Hematopoietic multipotent progenitor cell treated with erythropoietin and hydrocortisone succinate and interleukin-3 and kit ligand, for 8 days (in vitro differentiated cells): Measurements from ENCODE around the gene HGS.

Source experiments
- DNase-seq: peaks from one replicate; pipeline ENCODE4 v3.0.0-alpha.2; 2015

Gene HGS

DNA sequence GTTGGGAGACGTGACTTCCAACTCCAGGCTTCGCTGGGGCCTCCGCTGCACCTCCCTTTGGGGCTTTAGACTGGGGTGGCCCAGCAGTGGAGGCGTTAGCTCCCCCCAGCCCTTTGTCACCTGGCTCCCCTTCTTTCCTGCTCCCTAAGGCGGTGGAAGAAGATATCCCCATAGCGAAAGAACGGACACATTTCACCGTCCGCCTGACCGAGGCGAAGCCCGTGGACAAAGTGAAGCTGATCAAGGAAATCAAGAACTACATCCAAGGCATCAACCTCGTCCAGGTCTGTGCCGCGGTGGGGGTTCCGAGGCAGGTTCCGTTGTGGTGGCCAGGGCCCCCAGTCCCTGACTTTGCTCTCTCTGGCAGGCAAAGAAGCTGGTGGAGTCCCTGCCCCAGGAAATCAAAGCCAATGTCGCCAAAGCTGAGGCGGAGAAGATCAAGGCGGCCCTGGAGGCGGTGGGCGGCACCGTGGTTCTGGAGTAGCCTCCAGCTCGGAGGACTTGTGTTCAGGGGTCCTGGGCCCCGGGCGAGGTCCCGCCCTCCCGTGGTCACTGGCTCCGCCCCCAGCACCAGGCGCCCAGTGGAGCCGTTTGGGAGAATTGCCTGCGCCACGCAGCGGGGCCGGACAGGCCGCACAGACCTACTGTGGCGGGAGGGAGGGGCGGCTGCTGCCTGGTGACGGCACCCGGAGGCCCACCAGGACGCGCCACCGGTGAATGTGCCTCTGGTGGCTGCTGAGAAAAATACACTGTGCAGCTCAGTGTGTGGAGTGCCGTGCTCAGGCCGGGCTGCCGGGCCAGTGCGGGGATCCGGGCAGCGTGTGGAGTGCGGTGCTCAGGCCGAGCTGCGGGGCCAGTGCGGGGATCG, 23.2 kb downstream of the HGS start:
- no peak for DNase-seq

DNA sequence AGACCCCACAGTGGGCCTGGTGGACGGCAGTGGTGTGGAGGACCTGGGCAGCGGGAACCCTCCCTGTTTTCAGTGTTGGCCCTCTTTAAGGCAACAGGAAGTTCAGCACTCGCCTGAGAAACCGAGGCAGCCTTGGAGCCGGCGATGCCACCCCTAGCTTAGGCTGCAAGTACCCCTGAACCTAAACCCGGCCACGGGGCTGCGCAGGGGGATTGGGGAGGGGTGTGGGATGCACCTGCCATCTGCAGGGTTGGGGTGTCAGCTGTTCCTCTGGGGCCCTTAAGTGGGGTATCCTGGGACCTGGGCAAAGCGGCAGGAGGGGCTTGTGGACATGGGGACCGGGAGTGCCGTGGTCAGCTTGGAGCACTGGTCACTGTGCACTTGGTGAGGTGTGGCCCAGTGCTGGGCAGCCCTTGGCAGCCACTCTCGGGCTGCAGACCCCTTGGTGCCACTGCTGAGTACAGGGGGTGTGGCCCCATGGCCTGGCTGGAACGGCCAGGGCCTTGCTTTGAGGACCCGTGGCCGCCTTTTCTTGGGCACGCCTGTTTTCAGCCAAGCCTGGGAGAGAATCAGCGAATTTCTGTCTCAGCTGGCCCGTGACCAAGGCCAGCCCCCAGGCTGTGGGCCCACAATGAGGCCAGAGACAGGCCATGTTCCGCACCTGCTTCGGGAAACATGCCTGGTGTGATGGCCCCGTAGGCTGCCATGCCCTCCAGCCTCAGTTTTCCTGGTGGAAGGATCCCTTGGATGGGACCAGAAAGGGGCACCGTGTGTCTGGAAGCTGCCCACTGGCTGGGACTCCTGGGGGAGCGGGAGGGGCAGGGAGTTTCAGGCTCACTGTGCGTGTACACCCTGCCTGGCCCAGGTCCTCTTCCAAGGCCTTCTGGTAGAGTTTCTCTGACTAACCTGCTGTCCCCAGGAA, 24.2 kb downstream of the HGS start:
- DNase-seq, result no peak

DNA sequence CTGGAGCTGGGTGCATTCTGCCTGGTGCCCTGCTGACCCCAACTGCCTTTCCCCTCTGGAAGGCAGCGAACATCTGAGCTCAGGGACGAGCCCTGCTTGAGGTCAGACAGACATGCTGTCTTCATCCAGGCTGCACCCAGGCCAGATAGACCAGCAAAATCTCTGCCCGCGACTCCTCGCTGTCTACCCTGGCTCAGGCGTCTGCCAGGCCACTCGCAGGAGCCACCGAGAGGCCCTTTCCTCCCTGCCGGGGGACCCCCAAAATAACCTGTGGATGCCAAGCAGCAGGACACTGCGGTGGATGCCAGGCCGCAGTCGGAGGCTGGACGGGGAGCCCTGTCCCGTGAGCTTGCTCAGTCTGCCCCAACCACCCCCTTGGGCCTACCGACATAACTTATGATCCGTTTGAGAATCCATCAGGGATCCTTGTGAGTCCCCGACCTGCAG, 25.0 kb downstream of the HGS start:
- no peak for DNase-seq

DNA sequence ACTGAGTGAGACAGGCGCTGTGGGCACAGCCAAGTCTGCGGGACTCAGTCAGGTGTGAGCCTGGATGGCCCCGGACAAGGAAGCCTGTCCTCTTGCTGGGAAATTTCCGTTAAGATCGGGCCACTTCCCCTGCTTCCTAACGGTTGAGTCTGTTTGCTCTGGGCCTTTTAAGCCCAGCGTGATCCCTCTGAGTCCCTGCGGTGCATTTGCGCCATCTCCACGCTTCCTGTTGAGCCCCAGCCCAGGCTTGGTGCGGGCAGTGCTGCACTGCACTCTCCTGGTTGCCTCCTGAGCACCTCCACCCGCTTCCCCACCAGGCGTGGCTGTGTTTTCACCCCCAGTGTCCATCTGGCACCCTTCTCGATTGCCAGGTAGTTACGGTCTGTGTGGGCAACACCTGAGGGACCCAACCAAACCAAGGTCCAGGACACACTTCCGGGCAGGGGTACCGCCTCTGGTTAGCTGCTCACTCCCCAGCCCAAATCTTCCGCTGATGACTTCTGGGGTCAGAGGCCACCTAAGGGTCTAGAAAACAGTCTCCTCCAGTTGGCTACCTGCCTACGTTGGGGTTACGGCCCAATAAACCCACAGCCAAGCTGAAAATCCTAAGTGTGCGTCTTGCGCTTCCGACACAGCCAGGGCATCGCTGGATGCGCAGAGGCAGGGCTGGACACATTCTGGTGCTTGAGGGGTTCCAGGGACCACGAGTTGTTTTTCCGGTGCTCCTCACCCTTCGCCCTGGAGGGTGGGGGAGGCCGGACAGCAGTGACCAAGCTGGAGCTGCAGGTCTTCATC, 26.9 kb downstream of the HGS start:
- DNase-seq, result peak; percentile 28

DNA sequence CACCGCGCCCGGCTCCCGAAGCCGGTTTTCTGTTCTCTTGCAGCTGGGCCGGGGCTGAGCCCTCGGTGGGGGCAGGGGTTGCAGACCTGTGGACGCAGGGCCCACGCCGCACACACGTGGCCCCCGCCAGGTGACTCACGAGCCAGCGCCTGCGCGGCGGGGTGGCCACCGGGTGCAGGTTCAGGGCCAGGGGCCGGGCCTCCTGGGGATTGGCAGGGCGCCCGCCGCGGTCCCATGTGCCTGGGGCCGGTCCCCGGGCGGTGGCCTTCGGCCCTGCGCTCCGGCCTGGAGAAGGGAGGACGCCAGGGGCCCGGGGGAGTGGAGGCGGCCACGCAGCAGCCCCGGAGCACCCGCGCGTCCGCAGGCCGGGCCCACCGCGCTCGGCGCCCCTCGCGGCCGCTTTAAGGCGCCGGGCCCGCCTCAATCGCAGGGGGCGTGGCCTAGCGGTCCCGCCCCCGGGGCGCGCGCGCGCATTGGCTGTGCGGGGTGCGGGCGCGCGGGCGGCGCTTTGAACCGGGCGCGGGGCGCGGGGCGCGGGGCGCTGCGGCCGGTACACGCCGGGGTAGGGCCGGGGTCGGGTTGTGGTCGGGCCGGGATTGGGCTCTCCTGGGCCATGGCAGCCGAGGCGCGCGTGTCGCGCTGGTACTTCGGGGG, 28.1 kb downstream of the HGS start, which contains the start of gene SLC25A10:
SLC25A10 (plus strand) TSS at position 471 of the 654 bp plus-strand sequence; CDS start at position 614, 143 bp downstream.
- peak; percentile 79 for DNase-seq

DNA sequence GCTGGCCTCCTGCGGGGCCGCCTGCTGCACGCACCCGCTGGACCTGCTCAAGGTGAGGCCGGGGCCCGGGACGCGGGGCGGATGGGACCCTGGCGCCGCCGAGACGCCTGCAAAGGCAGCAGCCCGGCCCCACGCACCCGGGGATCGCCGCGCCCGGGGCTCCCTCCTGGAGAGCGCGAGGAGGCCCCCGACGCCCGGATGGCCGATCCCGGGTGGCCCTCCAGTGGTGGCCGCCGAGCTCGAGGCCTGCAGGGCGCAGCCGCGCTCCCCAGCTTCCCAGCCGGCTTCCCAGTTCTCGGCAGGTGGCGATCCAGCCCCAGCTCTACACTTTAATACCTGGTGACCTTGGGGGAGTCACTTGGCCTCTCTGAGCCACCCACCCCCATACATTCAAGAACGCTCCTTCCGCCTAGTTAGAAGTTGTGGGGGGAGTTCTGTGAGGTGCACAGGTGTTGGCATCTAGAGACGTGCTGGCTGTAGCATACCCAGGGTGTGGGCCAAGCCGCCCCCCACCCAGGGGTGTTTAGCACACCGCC, 28.7 kb downstream of the HGS start:
- DNase-seq, result no peak

DNA sequence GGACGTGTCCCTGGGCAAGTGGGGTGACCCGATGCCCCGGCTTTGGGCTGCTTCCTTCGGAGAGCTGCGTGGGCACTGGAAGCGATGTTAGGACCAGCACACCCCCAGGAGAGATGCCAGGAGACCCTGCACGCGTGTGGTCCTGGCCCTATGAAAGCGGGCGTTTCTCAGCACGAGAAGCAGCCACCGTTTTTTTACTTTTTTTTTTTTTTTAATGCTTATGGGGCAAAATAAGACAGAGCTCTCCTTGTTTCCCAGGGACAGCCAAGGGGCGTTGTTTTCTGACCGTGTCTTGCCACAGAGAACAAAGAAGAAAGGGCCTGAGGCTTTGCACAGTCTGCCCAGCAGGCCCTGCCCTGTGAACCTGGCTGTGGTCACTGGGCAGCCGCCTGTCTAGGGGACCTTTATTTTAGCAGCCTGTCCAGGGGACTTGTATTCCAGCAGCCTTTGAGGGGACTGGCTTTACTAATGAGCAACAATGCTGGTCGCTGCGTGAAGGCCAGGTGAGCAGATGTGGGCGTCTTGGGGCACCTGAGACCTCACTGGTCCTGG, 29.3 kb downstream of the HGS start:
- DNase-seq, result no peak

DNA sequence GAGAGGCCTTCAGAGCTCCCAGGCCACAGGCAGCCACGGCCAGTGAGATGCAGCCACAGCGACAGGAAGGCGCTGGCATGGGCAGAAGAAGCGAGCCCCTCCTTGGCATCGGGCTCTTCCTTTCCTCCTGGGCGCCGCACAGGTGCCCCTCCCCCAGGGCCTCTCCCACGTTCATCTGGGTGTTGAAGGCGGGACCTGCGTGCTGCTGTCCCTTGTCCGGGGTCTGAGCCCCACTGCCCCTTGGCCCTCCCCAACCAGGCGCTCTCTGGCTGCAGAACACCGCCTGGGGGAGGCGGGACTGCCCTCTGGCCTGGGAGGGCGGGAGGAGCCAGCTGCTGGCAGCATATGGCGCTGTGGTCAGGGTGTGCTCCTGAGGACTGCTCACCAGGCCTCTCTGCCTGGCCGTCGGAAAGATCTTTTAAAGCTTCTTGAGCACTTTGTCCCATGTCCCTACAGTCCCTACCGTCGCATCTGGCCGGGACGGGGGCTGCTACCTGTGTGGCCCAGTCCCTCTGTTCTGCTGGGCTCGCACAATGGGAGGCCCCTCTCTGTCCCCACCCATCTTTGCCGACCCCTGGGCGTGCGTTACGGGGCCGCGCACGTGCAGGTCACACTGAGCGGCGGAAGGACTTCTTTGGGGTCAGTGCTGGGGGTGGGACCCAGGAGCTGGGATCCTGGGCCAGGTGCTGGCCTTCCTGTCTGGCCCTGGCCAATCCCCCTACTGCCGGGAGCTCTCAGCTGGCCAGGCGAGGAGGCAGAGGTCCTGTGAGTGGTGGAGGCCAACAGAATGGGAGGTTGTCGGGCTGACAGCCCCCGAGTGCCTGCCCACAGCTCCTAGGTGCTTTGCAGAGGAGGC, 30.0 kb downstream of the HGS start:
- DNase-seq, result peak; percentile 36

DNA sequence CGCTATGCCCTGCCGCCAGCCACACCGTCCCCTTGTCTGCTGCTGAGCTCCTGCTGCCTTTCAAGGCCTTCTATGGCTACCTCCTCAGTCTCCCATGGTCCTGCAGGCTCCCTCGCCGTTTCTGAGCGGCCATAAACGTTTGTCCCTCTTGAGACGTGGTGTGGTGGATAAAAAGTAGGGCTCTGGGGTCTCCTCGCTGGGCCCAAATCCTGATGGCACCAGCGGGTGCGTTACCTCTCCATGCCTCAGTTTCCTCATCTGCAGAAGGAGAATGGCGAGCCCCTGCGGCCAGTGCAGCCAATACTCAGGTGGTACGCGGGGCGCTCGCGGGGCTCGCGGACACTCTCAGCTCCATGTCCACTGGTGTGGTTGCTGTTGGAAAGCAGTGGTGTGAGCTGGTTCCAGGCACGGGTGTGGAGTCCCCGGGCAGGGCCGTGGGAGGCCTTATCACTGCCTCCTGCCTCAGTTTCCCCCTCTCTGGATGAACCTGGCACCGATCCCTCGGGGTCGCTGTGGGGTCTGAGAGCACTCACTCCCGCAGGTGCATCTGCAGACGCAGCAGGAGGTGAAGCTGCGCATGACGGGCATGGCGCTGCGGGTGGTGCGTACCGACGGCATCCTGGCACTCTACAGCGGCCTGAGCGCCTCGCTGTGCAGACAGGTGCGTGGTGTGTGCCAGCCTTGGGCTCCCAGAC, 30.7 kb downstream of the HGS start:
- DNase-seq, result no peak

DNA sequence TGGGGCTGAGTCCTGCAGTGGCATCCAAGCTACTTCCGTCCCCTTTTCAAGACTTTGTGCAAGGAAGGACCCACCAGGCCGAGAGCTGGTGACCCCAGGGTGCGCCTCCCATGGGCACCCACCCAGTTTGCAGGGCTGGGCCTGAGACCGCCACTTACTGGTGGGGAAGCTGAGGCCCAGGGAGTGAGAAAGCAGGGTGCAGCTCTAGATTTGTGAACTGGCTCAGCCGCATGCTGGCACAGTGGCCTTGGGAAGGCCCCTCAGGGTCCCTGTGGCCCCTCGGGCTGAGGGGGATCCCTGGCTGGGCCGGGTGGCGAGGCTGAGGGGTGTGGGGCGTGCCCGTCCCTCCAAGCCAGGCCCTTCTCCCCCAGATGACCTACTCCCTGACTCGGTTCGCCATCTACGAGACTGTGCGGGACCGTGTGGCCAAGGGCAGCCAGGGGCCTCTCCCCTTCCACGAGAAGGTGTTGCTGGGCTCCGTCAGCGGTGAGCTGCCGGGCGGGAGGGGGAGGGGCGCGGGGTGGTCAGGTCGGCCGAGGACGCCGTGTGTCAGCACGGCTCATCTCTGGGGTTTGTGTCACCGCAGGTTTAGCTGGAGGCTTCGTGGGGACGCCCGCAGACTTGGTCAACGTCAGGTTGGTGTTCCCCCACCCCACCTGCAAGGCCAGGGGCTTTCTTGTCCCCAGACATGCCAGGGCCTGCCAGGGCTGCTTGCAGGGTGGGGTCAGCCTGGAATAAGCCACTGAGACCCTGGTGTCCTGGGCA, 31.5 kb downstream of the HGS start:
- DNase-seq, result no peak

DNA sequence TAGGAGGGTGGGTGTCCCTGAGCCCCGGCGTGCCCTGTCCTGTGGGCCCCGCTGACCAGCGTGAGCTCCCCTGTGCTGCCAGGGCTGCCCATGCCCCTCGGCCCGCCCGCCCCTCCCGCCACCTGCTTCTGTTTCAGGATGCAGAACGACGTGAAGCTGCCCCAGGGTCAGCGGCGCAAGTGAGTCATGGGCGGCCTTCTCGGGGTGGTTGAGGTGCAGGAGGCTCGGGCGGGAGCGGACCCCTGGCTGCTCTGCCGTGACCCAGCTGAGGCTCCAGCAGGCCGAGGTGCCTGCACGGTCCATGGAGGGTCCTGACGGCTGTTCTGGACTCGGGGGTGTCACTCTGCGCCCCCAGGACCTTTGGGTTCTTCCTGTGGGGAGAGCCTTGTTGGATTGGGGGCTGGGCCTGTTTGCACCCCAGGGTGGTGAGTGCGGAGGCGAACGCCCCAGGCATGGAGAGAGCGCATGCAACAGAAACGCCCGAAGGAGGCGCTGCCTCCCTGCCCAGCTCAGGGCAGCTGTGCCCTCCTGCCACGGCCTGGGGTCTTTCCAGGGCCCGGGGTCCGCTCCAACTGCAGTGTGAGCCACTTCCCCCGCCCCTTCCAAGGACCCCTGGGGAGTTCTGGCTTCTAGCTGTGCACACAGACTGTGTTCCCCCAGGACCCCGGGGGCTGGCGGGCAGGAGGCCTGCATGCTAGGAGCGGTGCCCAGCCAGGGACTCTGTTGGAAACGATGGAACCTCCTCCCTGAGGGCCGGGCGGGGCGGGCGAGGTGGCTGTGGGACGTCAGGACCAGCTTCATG, 32.3 kb downstream of the HGS start:
- DNase-seq, result no peak

DNA sequence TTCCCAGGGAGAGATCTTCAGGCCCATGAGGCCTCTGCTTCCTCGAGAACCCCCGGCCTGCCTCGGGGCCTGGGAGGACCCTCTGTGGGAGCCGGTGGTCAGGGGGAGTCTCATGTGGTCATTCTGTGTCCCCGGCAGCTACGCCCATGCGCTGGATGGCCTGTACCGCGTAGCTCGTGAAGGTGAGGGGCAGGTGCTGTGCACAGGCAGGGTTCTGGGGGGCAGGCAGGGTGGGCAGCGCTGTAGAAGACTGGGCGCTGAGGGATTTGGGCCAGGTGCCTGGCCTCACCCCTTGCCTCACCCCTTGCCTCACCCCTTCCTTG, 32.8 kb downstream of the HGS start:
- no peak for DNase-seq

DNA sequence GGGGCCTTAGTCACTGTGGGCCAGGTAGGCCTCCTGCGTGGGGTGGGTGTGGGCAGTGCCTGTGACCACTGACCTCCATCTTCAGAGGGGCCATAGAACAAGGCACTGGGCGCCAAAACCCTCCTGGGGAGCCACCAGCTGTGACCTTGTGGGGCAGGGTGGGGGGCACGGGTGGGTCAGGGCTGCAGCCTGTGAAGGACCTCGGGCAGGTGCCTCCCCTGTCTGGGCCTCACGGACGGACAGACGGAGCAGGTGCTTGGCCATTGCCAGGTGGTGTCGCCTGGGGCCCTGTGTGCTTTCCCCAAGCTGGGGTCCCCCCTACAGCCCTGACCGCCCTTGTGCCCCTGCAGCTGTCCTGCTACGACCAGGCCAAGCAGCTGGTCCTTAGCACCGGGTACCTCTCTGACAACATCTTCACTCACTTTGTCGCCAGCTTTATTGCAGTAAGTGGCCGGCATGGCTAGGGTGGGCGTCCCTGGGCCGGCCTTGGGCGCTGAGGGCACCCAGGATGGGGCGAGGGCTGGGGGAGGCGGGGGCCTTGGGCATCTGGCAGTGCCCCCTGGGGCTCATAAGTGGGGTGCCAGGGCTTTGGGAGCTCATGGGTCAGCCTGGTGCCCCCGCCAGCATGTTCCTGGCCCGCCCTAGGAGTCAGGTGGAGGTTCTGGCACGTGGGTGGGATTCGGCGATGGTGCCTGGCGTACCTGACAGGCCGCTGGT, 33.4 kb downstream of the HGS start:
- no peak for DNase-seq

DNA sequence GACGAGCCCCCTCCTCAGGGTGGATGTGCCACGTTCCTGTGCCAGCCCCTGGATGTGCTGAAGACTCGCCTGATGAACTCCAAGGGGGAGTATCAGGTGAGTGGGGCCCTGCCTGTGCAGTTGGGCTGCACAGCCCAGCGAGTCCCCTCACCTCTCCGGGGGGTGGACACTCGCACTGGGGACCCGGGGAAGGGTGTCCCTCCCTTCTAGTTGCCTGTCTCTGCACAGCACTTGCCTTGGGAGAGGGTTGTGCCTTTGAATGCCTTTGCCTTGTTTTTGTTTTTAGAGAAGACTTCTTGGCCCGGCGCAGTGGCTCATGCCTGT, 33.9 kb downstream of the HGS start:
- no peak for DNase-seq

DNA sequence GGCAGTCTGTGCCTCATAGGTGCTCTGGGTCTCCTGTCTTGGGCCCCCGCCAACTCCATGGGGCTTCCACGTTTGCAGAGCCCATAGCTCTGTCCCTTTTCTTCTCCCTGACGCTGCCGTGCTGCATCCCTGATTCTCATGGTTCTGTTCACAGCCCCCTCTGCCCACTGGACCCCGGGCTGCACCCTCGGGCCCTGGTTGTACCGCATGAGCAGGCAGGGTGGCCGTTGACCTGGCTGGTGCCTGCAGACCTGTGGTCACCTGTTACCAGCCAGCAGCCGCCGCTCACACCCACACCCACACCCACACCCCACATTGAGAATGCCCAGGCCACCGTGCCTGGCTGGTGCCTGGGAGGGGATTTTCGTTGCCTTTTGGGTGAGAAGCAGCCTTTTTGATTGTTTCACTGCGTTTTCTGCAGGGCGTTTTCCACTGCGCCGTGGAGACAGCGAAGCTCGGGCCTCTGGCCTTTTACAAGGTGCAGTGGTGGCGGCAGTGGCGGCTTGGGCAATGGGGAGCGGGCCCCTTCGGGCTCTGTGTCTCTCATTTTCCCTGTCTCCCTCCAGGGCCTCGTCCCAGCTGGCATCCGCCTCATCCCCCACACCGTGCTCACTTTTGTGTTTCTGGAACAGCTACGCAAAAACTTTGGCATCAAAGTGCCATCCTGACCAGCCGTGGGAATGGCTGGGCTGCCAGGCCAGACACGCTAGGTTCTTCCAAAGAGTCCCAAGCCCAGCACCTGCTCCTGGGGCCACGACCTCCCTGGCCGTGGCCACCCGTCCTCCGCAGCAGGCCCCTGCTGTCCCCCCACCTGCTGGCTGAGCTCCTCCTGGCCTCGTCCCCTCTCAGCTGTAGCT, 35.8 kb downstream of the HGS start:
- DNase-seq, result no peak

DNA sequence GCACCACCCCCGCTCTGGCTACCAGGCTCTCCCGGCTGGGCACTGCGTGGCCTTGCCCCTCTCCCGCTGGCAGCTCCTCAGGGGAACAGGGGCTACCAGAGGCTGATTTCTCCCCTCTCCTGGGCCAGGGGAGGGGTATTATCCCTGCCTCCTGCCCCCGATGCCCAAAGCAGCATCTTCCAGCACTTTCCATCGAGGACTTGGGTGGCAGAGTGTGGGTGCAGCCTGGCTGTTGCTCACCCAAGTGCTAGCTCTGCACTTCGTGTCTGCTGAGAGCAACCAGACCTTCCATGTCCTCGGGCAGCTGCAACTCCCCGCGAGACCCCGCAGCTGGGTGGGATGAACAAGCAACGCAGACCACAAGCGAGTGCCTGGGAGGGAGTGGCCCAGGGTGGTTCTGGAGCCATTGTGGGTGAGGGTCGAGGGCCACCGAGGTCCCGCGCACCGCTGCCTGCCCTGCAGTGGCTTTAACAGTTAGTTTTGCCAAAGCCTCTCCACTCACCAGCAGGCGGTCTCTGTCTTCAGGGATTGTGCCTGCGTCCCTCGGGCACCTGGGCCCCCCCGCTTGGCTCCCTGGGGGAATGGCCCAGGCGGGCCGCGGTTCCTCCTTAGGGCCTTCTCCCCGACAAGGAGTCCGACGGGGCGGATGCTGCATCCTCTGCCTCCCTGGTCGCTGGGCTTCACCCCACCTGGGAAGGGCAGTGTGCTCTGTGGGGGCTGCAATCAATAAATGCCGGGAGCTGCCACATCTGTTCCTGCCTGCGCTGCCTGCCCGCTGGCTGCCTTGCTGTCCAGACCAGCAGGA, 36.7 kb downstream of the HGS start:
- DNase-seq, result no peak
